Spleen (tissue), 11 donors: ENCODE results near the gene INPP4A. TPM values are rescaled to one million over a fixed set of nuclear protein-coding genes. Genes with fewer than 3 reads are reported as not detected.
"Not testable (repeated sequence)": the region's sequence is repeated elsewhere in the genome, so short reads cannot be mapped to it uniquely, and the experiment has no call there.

Experiments
- DNase-seq: peaks from one replicate; pipeline ENCODE4 v3.0.0-alpha.2; 2020
- H3K27ac ChIP-seq, 8 donors: fragments of 200-600 bp; sonication (generic) in 7 of 8; 1 replicate in 4 of 8; 2 replicates in 4 of 8; pipeline versions ENCODE4 v1.5.0 to v1.8.0; 2016 to 2021; ENCODE audit warnings: inconsistent platforms in 4 of 8, mild to moderate bottlenecking in 4 of 8, moderate library complexity in 1 of 8
- H3K27me3 ChIP-seq, 7 donors: fragments of 200-600 bp; sonication (generic) in 6 of 7; replicated peaks in 1 of 7; 1 replicate in 4 of 7; 2 replicates in 3 of 7; pipeline versions ENCODE4 v1.5.0 to v1.8.0; 2016 to 2021; ENCODE audit warnings: inconsistent platforms in 3 of 7, mild to moderate bottlenecking in 1 of 7
- H3K36me3 ChIP-seq, 6 donors: fragments of 200-600 bp; sonication (generic) in 5 of 6; 1 replicate in 4 of 6; 2 replicates in 2 of 6; pipeline versions ENCODE4 v1.5.0 to v1.8.0; 2016 to 2021; ENCODE audit warnings: inconsistent platforms in 2 of 6
- H3K4me1 ChIP-seq, 6 donors: fragments of 200-600 bp; sonication (generic) in 5 of 6; 1 replicate in 3 of 6; 2 replicates in 3 of 6; pipeline versions ENCODE4 v1.5.0 to v1.8.0; 2016 to 2021; ENCODE audit warnings: inconsistent platforms in 3 of 6
- H3K4me3 ChIP-seq, 8 donors: fragments of 200-600 bp; sonication (generic) in 7 of 8; 1 replicate in 4 of 8; 2 replicates in 4 of 8; pipeline versions ENCODE4 v1.5.0 to v1.8.0; 2016 to 2021; ENCODE audit warnings: inconsistent platforms in 4 of 8, mild to moderate bottlenecking in 4 of 8, moderate library complexity in 2 of 8
- H3K9me3 ChIP-seq, 8 donors: fragments of 200-600 bp; sonication (generic) in 7 of 8; 1 replicate in 4 of 8; 2 replicates in 4 of 8; pipeline versions ENCODE4 v1.5.0 to v1.8.0; 2016 to 2021; ENCODE audit warnings: inconsistent platforms in 4 of 8
- POLR2A ChIP-seq, 3 donors: fragments of 450-650 bp; IDR thresholded peaks; one replicate each; pipeline ENCODE4 v1.5.1; 2017; ENCODE audit warnings: antibody characterized with exemption in 3 of 3, mild to moderate bottlenecking in 1 of 3
- POLR2AphosphoS5 ChIP-seq, 3 donors: sonication (generic); formaldehyde crosslinking; IDR thresholded peaks; one replicate each; pipeline ENCODE4 v1.5.1; 2017; ENCODE audit warnings: antibody characterized with exemption in 3 of 3
- WGBS, 5 donors: extraction: QIAGEN DNeasy Blood & Tissue Kit in 3 of 5; methylation state at CpG; one replicate each; pipeline versions ENCODE4 v1.1.5 to v1.1.7; 2013 to 2018; 5-methylcytosine and 5-hydroxymethylcytosine counted together
- intact Hi-C: fragments of 100-400 bp; cut with DNase I; formaldehyde crosslinking; loops from one replicate; pipeline ENCODE4 v1.15.0; 2023; ENCODE audit warnings: low total_unique reads
- polyA plus RNA-seq, 3 donors: library from polyadenylated mRNA; stranded (reverse); fragments of 200-250 nt; gene quantifications; one replicate each; pipeline ENCODE4 v1.2.1, GENCODE V29; 2013
- total RNA-seq, 7 donors: library from RNA; depleted of rRNA in 3 of 7; stranded (reverse); fragments of >200 nt in 3 of 7; fragmentation: NEBNext Ultra II Directional in 4 of 7; extraction: Animal tissue kit (Norgen Biotek cat#: 25700) in 4 of 7; gene quantifications; one replicate each; pipeline versions ENCODE4 v1.1.0 to v1.2.1, GENCODE V29; 2016 to 2021
- TF ChIP-seq, protein P1 (sequence below), 11 experiments: fragments of 200-600 bp in 7 of 11; fragments of 450-650 bp in 4 of 11; sonication (generic) in 4 of 11; IDR thresholded peaks in 8 of 11; conservative IDR thresholded peaks in 3 of 11; 1 replicate in 7 of 11; 2 replicates in 4 of 11; pipeline versions ENCODE4 v1.4.0 to v1.8.0; 2016 to 2021; ENCODE audit warnings: antibody characterized with exemption in 11 of 11, inconsistent platforms in 4 of 11, mild to moderate bottlenecking in 1 of 11
- donor health status: healthy with polysubstance abuse.
- donor health status: DM: no; HTN: no; CAD: no; lungs with moderate emphysema.
- donor health status: DM: no; HTN: no; CAD: no.
- donor health status: Bipolar disorder and iron deficiency.
- donor health status: healthy.
- donor health status: DM: no; HTN: no; CAD: no.
- donor health status: DM: yes; HTN: yes; CAD: no.

The INPP4A gene
- total and polyA plus RNA-seq, 10 donors, result 6.4 to 102 (median 69.2) TPM

DNA sequence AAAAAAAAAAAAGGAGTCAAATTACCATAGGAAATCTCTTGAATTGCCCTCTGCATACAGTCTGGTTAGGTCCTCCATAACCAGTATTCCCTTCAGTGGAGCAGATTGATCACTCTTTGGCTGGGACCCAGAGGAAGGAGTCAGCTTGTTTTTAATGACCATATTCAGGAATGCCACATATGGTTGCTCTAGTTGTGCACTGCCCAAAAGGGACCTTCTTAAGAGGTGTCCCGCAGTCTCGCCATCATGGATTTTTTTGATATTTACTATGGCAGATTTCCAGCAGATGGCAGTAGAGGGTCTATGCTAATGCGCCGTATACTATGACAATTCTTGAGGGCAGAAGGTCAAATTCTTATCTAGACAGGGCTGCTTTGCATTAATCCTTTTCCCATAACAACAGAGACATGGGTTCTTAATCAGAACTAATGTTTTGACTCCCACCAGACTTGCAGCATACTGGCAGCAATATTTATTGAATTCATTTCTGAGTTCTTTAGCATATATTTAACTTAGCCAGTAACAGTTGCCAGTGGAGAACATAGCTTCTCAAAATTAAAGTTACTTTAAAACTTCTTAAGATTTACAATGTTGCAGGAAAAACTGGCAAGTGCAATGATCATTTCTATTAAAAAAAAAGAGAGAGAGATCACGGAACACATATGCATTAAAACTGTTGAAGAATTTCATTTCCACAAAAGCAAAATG is 31.8 kb upstream of the INPP4A start:
- Histone ChIP-seq H3K27me3 (no peaks in the 10 kb centered on the region), H3K4me3 (no peak overlapping the region), H3K27ac (no peak overlapping the region), H3K9me3 (peaks cover 0 to 10% (median 4%) of the 10 kb centered on the region in 8 donors), H3K4me1 (peaks cover 0 to 10% (median 6%) of the 10 kb centered on the region in 6 donors), H3K36me3 (no peaks in the 10 kb centered on the region)
- 18 to 20% (median 19%) methylated on average over 5 of the region's 5 CpGs for WGBS, 5 donors
- intact Hi-C loops, result loop anchor here (10.0 kb wide), 1 partner anchor 422 kb away; no protein-coding TSS in a partner anchor
- DNase-seq, result no peak
- peak in 1 of 3 donors; percentile 38 for TF ChIP-seq POLR2AphosphoS5 (IDR thresholded peaks at IDR 0.05)
- no peak for TF ChIP-seq POLR2A (IDR thresholded peaks at IDR 0.05)
- TF ChIP-seq, protein P1, sequence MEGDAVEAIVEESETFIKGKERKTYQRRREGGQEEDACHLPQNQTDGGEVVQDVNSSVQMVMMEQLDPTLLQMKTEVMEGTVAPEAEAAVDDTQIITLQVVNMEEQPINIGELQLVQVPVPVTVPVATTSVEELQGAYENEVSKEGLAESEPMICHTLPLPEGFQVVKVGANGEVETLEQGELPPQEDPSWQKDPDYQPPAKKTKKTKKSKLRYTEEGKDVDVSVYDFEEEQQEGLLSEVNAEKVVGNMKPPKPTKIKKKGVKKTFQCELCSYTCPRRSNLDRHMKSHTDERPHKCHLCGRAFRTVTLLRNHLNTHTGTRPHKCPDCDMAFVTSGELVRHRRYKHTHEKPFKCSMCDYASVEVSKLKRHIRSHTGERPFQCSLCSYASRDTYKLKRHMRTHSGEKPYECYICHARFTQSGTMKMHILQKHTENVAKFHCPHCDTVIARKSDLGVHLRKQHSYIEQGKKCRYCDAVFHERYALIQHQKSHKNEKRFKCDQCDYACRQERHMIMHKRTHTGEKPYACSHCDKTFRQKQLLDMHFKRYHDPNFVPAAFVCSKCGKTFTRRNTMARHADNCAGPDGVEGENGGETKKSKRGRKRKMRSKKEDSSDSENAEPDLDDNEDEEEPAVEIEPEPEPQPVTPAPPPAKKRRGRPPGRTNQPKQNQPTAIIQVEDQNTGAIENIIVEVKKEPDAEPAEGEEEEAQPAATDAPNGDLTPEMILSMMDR (IDR thresholded peaks at IDR 0.05 in 8 of 11, conservative IDR thresholded peaks at IDR 0.05 in 3 of 11), result peak; percentile 46 to 79 (median 74)

DNA sequence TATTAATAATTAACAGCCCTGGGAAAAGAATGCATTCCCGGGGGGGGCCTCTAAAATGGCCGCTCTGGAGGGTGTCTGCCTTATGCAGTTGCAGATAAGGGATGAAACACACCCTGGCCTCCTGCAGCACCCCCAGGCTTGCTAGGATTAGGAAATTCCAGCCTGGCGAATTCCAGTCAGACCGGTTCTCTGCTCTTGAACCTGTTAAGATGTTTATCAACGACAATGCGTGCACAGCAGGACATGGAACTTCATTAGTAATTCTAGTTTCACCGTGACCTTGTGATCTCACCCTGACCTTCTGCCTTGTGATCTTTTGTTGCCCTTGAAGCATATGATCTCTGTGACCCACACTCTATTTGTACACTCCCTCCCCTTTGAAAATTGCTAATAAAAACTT is 30.4 kb upstream of the INPP4A start:
- intact Hi-C loops, result loop anchor here (10.0 kb wide), 1 partner anchor 421 kb away; no protein-coding TSS in a partner anchor
- H3K27me3 ChIP-seq, DNase-seq: not testable (repeated sequence)

DNA sequence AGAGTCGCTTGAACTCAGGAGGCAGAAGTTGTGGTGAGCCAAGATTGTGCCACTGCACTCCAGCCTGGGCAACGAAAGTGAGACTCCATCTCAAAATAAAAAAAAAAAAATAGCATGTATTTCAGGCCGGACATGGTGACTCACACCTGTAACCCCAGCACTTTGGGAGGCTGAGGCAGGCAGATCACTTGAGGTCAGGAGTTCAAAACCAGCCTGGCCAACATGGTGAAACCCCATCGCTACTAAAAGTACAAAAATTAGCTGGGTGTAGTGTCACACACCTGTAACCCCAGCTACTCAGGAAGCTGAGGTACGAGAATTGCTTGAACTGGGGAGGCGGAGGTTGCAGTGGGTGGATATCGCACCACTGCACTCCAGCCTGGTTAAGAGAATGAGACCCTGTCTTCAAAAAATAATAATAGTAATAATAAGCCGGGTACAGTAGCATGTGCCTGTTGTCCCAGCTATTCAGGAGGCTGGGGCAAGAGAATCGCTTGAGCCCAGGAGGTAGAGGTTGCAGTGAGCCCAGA is 28.9 kb upstream of the INPP4A start:
- WGBS, 5 donors, result 79 to 91% (median 83%) methylated on average over 9 of the region's 9 CpGs
- H3K4me1 ChIP-seq, H3K27me3 ChIP-seq, H3K36me3 ChIP-seq, H3K27ac ChIP-seq, H3K4me3 ChIP-seq, DNase-seq: not testable (repeated sequence)
- H3K9me3 ChIP-seq, result peaks cover 0 to 10% (median 4%) of the 10 kb centered on the region in 8 donors
- intact Hi-C loops, result loop anchor here (10.0 kb wide), 1 partner anchor 419 kb away; no protein-coding TSS in a partner anchor

More for the DNA sequence above, 30.4 kb upstream of the INPP4A start:
- not testable (repeated sequence) for H3K27ac ChIP-seq, H3K36me3 ChIP-seq, H3K4me1 ChIP-seq, H3K4me3 ChIP-seq
- H3K9me3 ChIP-seq, result peaks cover 0 to 10% (median 4%) of the 10 kb centered on the region in 8 donors
- WGBS, 5 donors, result 92 to 97% (median 95%) methylated on average over 7 of the region's 7 CpGs

DNA sequence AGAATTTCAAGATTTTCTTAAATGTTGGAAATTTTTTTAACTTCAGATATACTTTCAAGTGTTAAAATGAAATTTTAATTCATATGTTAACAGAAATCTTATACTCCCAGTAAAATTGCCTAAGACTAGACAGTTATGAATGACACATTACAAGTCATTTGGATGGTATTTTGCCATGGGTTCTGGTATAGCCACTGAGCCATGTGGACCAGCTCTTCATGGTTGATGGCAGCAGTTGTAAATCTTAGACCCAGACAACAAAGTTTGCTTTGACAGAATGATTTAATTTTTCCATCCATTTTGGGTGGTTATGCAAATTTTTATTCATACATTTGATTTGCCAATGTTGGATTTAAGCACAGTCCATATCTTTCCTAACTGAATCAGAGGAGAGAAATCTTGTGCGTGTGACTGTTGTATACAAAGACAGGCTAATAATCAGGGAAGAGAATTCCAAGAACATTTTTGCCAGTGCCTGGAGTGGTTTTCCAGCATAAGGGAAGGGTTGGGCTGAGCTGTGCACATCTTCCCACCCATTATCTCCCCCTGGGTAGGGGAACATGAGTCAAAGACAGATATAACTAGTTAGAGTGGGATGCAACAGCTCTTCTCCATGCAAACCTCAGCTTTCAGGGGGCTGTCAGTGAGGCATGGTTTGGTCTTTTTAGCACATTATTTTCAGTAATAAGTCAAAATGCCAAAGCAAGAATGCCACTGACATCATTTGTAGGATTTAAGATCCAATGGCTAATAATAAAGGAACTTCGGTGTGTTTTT is 28.1 kb upstream of the INPP4A start:
- DNase-seq, result no peak
- TF ChIP-seq, protein P1 (IDR thresholded peaks at IDR 0.05 in 8 of 11, conservative IDR thresholded peaks at IDR 0.05 in 3 of 11), result no peak
- TF ChIP-seq POLR2AphosphoS5 (IDR thresholded peaks at IDR 0.05), result no peak
- TF ChIP-seq POLR2A (IDR thresholded peaks at IDR 0.05), result no peak
- no peak overlapping the region for H3K27ac ChIP-seq
- no peaks in the 10 kb centered on the region for H3K36me3 ChIP-seq
- H3K4me1 ChIP-seq, result peaks cover 0 to 10% (median 6%) of the 10 kb centered on the region in 6 donors
- no peaks in the 10 kb centered on the region for H3K27me3 ChIP-seq
- intact Hi-C loops, result loop anchor here (10.0 kb wide), 1 partner anchor 418 kb away; no protein-coding TSS in a partner anchor
- no peak overlapping the region for H3K4me3 ChIP-seq
- 85 to 98% (median 94%) methylated on average over 2 of the region's 2 CpGs for WGBS, 5 donors
- H3K9me3 ChIP-seq, result peaks cover 0 to 13% (median 5%) of the 10 kb centered on the region in 8 donors
